HEK293 (cell line): ENCODE results near the gene HSF5.
"Not testable (repeated sequence)": the region's sequence is repeated elsewhere in the genome, so short reads cannot be mapped to it uniquely, and the experiment has no call there.

Experiments used
- CTCF ChIA-PET: fragments of 350-600 bp; formaldehyde crosslinking; extraction: SDS; loops from one replicate; lab custom pipeline; 2021; ENCODE audit warnings: antibody characterized with exemption; lab: Yijun Ruan, JAX
- POLR2A ChIA-PET: fragments of 300-600 bp; formaldehyde crosslinking; extraction: SDS; loops from one replicate; lab custom pipeline; 2020; ENCODE audit warnings: antibody characterized with exemption, inconsistent platforms; lab: Yijun Ruan, JAX
- H3K27ac ChIP-seq: fragments of 200-500 bp; sonication (Bioruptor generic); 2 replicates; pipeline ENCODE4 v1.5.1; 2014; ENCODE audit warnings: low read depth, low read length, control low read depth, inconsistent platforms; ENCODE audit errors: extremely low read depth
- H3K36me3 ChIP-seq, 2 experiments: fragments of 200-500 bp in 1 of 2; sonication (Bioruptor generic) in 1 of 2; 1 replicate in 1 of 2; 2 replicates in 1 of 2; pipeline ENCODE4 v1.5.1; 2014 to 2017; ENCODE audit warnings: inconsistent platforms in 2 of 2, low read length in 2 of 2; ENCODE audit not compliant: control insufficient read depth in 2 of 2, insufficient read depth in 1 of 2
- H3K4me1 ChIP-seq: fragments of 200-500 bp; sonication (Bioruptor generic); 2 replicates; pipeline ENCODE4 v1.5.1; 2014; ENCODE audit warnings: mild to moderate bottlenecking, low read length, inconsistent platforms; ENCODE audit not compliant: control insufficient read depth, insufficient read depth
- H3K4me3 ChIP-seq: 2 replicates; pipeline ENCODE4 v1.5.1; 2011; ENCODE audit warnings: low read depth, mild to moderate bottlenecking, control low read depth, low read length, moderate library complexity
- H3K9me3 ChIP-seq: fragments of 200-500 bp; sonication (Bioruptor generic); 2 replicates; pipeline ENCODE4 v1.5.1; 2014; ENCODE audit warnings: low read depth, low read length, inconsistent platforms; ENCODE audit not compliant: control insufficient read depth, insufficient read depth
- EGR2 ChIP-seq: fragments of 450-650 bp; formaldehyde crosslinking; IDR thresholded peaks from 2 replicates; pipeline ENCODE4 v1.5.1; 2016; ENCODE audit warnings: low read depth, missing biosample characterization, missing genetic modification characterization
- HOXC10 ChIP-seq: sonication (generic); formaldehyde crosslinking; IDR thresholded peaks from 2 replicates; pipeline ENCODE4 v1.8.1; 2023; ENCODE audit warnings: mild to moderate bottlenecking, missing genetic modification reagents
- HOXD13 ChIP-seq: sonication (generic); formaldehyde crosslinking; IDR thresholded peaks from 2 replicates; pipeline ENCODE4 v1.8.0; 2022; ENCODE audit warnings: missing genetic modification reagents, borderline replicate concordance
- IKZF3 ChIP-seq: fragments of 450-650 bp; IDR thresholded peaks from 2 replicates; pipeline ENCODE4 v1.5.0; 2018; ENCODE audit warnings: missing biosample characterization, mild to moderate bottlenecking, missing genetic modification characterization, moderate library complexity
- PRDM10 ChIP-seq: fragments of 450-650 bp; formaldehyde crosslinking; IDR thresholded peaks from 2 replicates; pipeline ENCODE4 v1.5.1; 2016; ENCODE audit warnings: missing biosample characterization, missing genetic modification characterization
- PRDM4 ChIP-seq: fragments of 450-650 bp; formaldehyde crosslinking; IDR thresholded peaks from 2 replicates; pipeline ENCODE4 v1.5.1; 2017; ENCODE audit warnings: missing biosample characterization, missing genetic modification characterization
- YY2 ChIP-seq: fragments of 450-650 bp; formaldehyde crosslinking; IDR thresholded peaks from 2 replicates; pipeline ENCODE4 v1.5.1; 2016; ENCODE audit warnings: missing biosample characterization, missing genetic modification characterization
- ZBTB10 ChIP-seq: fragments of 450-650 bp; formaldehyde crosslinking; IDR thresholded peaks from 2 replicates; pipeline ENCODE4 v1.5.1; 2016; ENCODE audit warnings: missing biosample characterization, missing genetic modification characterization
- ZNF19 ChIP-seq: fragments of 450-650 bp; formaldehyde crosslinking; IDR thresholded peaks from 2 replicates; pipeline ENCODE4; 2016; ENCODE audit warnings: missing biosample characterization, missing genetic modification characterization, low read depth
- ZNF2 ChIP-seq: fragments of 450-650 bp; formaldehyde crosslinking; IDR thresholded peaks from 2 replicates; pipeline ENCODE4 v1.5.1; 2016; ENCODE audit warnings: missing biosample characterization, missing genetic modification characterization
- ZNF26 ChIP-seq: fragments of 450-650 bp; formaldehyde crosslinking; IDR thresholded peaks from 2 replicates; pipeline ENCODE4 v1.5.1; 2016; ENCODE audit warnings: missing biosample characterization, missing genetic modification characterization
- ZNF549 ChIP-seq: fragments of 450-650 bp; IDR thresholded peaks from 2 replicates; pipeline ENCODE4 v1.5.1; 2018; ENCODE audit warnings: missing biosample characterization, missing genetic modification characterization, mild to moderate bottlenecking, inconsistent platforms, moderate library complexity
- ZNF626 ChIP-seq: fragments of 450-650 bp; sonication (Bioruptor Pico); formaldehyde crosslinking; IDR thresholded peaks from 2 replicates; pipeline ENCODE4 v1.5.1; 2018; ENCODE audit warnings: missing biosample characterization, missing genetic modification characterization, inconsistent platforms
- ZNF776 ChIP-seq: fragments of 450-650 bp; formaldehyde crosslinking; IDR thresholded peaks from 2 replicates; pipeline ENCODE4 v1.5.0; 2017; ENCODE audit warnings: missing biosample characterization, missing genetic modification characterization, borderline replicate concordance
- ZNF792 ChIP-seq: fragments of 450-650 bp; formaldehyde crosslinking; IDR thresholded peaks from 2 replicates; pipeline ENCODE4 v1.5.1; 2016; ENCODE audit warnings: missing biosample characterization, missing genetic modification characterization
- ZSCAN16 ChIP-seq: fragments of 450-650 bp; formaldehyde crosslinking; IDR thresholded peaks from 2 replicates; pipeline ENCODE4 v1.5.1; 2016; ENCODE audit warnings: missing biosample characterization, missing genetic modification characterization

Gene HSF5

DNA sequence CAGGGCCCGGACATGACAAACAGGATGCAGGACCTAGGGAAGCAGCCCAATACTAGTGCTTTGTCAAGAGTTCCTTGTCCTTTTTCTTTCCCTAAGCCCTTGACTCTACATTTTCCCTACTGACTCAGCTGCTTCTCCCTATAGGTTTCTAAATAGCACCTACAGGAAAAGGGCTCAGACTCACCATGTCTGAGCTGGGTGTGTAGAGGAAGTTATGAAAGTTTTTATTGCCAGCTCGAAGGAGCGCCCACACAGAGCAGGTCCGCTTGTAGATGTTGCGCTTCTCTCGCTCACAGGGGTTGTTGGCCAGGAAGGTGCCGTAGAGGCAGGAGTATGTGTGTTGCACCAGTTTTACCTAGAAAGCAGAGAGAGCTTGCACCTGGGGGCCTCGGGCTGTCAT is 15.7 kb upstream of the HSF5 start:
- POLR2A ChIA-PET = interaction anchor here (0.5 kb wide), 1 partner anchor 19 kb away, joined by 3 read pairs; no protein-coding TSS in a partner anchor
- Histone ChIP-seq H3K4me3 (no peak overlapping the region), H3K27ac (no peak overlapping the region), H3K36me3 (peaks cover 77 to 96% of the 10 kb centered on the region in 2 experiments), H3K4me1 (no peaks in the 10 kb centered on the region), H3K9me3 (no peaks in the 10 kb centered on the region)
- CTCF ChIA-PET = interaction anchor here (0.5 kb wide), 1 partner anchor 382 kb away, joined by 3 read pairs; no protein-coding TSS in a partner anchor
- TF ChIP-seq PRDM10 (tag by site-specific recombination) = no peak
- no peak for TF ChIP-seq EGR2 (tag by site-specific recombination)
- no peak for TF ChIP-seq HOXD13 (CRISPR knock-in tag)
- TF ChIP-seq ZNF549 (tag by site-specific recombination) = no peak
- no peak for TF ChIP-seq ZNF792 (tag by site-specific recombination)
- no peak for TF ChIP-seq HOXC10 (CRISPR knock-in tag)
- no peak for TF ChIP-seq ZNF626 (tag by site-specific recombination)
- no peak for TF ChIP-seq IKZF3 (tag by site-specific recombination)
- no peak for TF ChIP-seq PRDM4 (tag by site-specific recombination)
- TF ChIP-seq ZBTB10 (tag by site-specific recombination) = no peak
- no peak for TF ChIP-seq ZNF19 (tag by site-specific recombination)
- no peak for TF ChIP-seq ZSCAN16
- TF ChIP-seq ZNF776 (tag by site-specific recombination) = no peak
- no peak for TF ChIP-seq YY2
- TF ChIP-seq ZNF2 (tag by site-specific recombination) = no peak
- TF ChIP-seq ZNF26 (tag by site-specific recombination) = no peak

DNA sequence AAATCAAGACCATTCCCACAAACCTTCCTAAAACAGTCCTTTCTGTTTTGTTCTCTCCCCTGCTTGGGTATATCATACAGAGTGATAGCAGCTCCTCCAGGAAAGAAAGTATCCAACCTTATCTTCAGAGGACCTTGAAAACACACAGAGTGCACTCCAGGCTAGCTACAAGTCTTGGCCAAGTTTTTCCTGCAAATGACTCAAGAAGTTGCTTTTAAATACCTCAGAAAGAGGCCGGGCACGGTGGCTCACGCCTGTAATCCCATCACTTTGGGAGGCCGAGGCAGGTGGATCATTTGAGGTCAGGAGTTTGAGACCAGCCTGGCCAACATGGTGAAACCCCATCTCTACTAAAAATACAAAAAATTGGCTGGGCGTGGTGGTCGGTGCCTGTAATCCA is 14.9 kb upstream of the HSF5 start:
- H3K36me3 ChIP-seq = peaks cover 78 to 95% of the 10 kb centered on the region in 2 experiments
- CTCF ChIA-PET = interaction anchor here (0.5 to 0.9 kb wide), 2 partner anchors 18 to 78 kb away, joined by 3 read pairs; no protein-coding TSS in a partner anchor

More for the DNA sequence above, 14.9 kb upstream of the HSF5 start:
- H3K4me1 ChIP-seq, H3K27ac ChIP-seq, POLR2A ChIA-PET, H3K9me3 ChIP-seq, H3K4me3 ChIP-seq: not testable (repeated sequence)
